NCI-H82 (cell line): ENCODE data around the gene ZMYND10.

Experiments
- DNase-seq: peaks from one replicate; lab custom pipeline; 2025; lab: John Stamatoyannopoulos, UW

ZMYND10 gene

DNA sequence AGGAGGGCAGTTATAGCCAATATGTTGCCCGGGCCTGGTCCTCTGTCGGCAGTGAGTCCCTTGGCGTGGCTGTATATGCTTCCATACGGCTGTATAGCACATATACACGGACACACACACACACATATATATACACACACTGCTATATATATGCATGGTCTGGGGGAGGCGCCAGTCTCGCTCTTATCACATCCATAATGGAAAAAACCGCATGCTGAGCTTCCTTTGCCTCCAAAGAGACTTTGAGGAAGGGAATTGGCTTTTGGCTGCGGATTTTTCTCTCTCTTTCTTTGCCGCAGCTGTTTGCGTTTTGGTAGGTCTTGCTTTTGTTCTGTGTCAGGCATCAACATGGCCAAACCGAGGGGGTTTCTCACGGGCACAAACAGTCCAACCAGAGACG, 25.1 kb upstream of the ZMYND10 start:
- peak; percentile 63 for DNase-seq

DNA sequence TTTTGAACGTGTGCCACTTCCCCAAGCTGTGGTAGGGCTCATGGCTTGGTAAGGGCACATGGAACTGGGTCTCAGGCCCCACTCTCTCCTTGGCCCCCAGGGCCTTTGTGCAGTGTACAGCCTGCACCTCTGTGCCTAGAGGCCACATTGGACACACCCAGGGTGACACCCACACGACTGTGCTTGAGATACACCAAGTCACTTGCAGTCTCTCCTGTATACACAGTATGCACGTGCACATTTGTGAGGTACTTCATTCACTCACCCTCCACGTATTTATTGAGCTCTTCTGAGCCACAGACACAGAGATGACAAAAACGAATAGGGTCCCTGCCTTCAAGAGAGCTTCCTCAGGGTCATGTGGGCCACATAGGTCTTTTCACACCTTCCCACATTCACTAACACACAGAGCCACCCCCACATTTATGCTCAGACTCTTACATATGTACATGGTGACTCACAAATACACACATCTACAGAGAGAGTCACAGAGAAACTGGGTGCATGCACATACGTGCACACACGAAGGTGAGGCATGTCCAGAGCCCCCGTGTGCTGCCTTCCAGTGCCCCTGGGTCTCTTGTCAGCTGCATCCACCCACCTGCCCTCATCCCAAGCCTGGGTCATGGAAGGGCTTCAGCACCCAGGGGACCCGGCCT, 23.6 kb upstream of the ZMYND10 start:
- no peak for DNase-seq

DNA sequence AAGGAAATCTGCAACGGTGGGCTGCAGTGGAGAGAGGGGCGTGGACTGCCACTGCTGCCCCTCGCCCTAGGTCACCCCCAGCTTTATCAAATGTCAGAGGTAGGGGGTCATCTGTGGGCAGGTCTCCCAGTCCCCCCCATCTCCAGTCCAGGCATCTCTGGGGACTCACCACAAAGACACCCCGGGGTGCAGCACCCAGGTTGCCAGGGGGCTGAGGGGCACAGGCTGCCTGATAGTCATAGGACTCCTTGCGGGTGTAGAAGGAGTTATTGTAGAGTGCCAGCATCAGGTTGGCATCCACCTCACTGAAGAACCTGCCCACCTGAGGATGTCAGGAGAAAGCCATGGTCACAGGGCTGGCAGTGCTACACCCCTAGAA, 20.3 kb upstream of the ZMYND10 start:
- no peak for DNase-seq

DNA sequence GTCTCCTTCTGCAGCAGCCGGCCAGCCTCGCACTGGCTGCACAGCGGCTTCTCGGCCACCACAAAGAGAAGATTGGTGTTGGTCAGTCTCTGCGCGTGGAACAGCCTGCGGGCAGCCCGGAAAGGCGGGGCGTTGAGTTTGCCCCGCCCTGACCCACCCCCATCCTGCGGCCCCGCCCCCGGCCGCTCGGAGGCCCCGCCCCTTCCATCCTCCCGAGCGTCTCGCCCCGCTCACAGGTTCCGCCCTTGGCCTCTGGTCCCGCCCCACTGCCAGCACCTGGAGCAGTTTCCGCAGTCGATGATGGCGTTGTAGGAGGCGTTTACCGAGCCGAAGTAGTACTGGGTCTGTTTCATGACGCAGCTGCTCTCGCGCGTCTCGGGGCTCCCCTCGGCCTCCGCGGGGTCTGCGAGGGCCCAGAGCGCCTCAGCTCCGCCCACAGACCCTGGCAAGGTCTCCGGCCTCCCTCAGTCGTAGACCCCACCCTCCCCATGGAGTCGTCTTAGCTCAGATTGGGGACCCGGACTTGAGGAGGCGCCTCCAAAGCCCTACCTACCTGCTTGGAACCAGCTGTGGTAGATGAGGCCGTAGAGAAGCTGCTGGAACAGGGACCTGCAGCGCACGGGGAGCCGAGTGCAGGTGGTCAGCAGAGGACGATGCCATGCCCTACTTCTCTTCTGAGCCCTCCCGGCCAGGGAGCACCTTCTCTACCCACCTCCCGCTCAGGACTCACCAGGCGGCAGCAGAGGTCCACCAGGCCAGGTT, 19.7 kb upstream of the ZMYND10 start:
- DNase-seq: peak; percentile 87

DNA sequence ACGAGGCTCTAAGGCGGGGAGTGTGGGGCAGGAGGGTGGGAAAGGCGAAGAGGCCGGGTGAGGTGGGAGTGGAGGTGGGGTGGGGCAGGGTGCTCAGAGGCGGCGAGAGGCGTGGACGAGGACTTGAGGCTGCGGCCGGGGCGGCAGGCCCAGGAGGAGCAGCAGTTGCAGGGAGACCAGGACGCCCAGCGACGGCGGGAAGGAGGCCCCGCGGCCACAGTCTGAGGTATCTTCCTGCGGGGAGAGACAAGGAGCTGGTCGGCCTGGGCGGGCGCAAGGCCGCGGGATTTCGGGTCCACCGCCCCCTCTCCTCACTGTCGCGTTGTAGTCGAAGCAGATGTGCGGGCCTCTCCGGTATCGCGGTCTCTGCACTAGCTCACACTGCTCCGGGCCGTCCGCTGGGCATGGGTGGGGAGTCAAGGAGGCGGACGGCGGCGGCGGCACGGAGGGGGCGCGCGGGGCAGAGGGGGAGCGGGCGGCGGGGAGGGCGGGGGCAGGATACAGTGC, 19.1 kb upstream of the ZMYND10 start:
- peak; percentile 51 for DNase-seq

DNA sequence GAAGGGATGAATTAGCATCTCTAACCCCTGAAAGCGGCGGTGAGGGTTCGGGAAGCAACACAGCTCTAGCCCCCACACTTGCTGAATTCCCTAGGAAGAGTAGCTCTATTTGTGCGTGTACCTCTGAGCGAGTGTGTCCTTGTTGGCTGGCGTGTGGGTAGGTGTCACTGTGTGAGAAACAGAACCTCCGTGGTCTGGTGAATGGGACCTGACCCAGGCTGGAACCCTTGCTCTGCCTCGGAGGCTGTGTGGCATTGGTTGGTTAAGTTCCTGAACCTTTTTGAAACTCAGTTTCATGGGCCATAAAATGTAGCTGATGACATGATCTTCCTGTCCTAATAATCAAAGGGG, 14.2 kb upstream of the ZMYND10 start:
- no peak for DNase-seq

DNA sequence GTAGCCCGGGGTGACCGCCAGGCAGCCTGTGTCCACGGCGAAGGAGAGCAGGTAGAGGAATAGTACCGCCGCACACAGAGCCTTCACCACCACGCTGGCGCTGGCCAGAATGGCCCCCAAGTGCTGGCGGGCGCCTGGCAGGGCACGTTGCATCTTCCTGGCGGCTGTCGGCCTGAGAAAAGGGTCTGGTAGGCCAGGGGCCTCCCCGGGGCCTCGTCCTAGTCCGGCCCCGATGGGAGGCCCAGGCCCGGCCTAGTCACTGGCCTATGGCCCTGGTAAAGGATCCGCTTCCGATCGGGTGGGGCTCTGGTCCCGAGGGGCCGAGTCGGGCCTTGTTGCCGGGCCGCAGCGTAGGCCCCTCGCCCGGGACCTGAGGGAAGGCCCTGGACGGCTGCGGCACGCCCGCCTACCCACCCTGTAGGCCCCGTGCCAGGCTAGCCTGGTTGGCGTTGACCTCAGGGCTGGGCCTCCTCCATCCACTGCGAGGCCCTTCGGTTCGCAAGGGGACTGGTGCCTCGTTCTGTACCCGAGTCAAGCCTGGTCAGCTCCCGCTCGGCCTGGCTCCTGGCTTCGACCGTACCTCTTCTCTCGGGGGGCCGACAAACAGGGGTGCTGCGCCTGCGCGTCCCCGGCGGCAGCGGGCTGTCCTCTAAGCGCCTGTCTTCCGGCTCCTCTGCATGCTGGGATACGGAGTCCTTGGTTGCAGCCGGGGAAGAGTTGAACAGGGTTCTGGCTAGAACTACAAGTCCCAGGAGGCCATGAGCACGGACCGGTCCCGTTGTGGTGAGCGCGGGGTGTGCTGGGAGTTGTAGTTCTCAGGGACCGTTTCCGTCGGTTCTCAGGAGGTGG, 13.6 kb upstream of the ZMYND10 start, which contains the start of gene TMEM115:
Gene TMEM115, minus strand, starts transcription at position 611 of the 849 bp plus-strand sequence. Its CDS starts 458 bp downstream, at position 153.
- DNase-seq: peak; percentile 98

DNA sequence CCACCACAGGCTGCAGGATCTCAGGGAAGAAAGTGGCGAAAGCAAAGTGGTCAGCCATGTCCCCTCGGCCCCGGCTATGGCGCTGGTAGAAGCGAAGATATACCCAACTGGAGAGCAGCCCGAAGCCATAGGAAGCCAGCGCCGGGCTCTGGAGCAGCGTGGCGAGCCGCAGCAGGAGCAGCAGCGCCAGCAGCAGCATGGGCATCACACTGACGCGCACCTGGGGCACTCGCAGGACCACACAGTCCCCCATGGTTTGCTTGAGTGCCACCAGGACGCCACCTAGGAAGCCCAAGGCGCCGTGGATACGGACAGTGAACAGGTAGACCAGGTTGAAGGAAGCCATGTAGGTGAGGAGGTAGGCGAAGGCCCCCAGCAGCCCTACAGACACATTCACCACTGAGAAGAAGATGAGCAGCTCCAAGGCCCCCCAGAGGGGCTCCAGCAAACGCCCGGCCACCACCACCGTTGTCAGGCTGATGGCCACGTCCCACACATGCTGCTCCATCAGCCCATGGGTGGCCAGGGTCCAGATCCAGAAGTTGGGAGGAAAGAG, 12.9 kb upstream of the ZMYND10 start:
- no peak for DNase-seq

DNA sequence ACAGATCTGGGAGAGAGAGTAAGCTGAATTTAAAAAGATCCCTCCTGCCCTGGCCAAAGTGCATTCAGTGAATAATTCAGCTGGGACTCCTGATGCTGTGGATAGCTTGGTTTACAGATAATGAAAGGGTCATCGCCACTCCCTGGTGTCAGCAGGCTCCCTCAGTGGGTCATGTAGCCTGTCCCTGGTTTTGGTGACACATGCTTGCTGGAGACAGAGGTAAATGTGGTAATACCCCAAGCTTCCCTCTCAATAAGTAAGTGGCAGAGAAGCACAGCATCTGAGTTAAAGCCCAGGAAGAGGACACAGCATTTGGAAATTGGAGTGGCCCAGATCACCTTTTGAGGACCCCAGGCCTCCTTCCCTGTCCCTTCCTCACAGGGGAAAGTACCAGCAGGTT, 11.9 kb upstream of the ZMYND10 start:
- DNase-seq: no peak

DNA sequence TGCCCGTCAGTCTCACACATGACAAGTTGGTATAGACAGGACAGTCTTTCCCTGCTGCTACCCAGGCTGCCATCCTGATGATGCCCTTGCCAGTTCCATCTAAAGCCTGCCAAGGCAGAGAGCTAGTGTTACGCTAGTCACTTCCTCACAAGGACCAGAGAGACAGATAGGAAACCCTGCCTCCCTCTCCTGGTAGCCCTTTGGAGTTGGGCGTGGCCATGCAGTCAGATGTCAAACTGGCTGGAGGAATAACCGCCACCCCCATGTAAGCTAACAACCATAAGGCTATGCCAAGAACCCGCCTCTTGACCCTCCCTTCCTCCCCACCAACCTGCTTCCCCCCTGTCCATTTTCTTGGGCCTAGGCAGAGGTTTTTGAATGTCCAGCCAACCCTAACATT, 11.0 kb upstream of the ZMYND10 start:
- no peak for DNase-seq

DNA sequence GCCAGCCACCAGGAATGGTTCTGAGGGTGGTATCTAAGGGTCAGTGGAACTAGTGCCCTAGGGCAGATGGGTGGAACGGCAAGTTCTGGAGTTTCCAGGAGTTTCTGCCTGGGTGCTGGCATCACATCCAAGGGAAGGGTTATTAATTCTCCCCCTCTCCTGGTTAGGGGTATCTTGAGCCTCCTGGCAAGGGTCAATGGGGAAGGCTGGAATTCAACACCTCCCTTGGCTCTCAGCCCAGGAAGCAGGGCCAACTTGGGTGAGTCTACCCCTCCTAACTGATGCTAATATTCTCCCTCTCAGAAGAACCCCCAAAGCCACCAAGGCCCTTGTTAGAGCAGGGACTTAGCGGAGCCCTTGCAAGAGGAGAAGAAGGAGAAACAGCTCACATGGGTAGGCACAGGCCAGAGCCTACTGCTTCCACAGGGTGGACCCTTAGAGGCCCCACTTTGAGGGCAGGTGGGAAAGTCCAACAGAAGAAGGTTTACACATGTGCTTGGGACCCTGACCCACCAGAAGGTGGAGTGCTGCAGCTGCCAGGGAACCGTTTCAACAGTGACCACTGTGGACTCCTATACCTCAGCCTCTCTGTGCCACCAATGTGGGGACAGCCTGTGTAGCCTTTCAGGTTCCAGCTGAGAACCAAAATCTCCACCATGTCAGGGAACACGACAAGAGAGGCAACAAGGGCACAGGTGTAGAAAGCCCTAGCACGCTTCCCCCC, 10.5 kb upstream of the ZMYND10 start:
- no peak for DNase-seq

DNA sequence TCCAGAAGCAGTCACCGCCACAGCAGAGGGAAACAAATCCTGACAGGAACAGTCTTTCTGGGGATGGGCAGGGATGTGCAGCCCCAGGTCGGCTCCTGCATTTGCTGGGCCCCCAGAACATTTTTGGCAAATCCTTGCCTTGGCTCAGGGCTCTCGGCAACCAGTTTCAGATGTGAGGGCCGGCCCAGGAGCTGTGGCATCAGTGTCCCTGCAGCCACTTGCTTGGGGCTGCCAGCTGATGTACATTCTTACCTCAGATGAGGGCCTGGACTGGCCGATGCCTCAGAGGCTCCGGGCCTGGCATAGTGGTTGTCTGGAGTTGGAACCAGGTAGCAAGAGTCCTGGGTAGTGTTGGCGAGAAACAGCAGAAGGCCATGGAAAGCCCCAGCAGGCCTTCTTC, 9.3 kb upstream of the ZMYND10 start:
- no peak for DNase-seq

DNA sequence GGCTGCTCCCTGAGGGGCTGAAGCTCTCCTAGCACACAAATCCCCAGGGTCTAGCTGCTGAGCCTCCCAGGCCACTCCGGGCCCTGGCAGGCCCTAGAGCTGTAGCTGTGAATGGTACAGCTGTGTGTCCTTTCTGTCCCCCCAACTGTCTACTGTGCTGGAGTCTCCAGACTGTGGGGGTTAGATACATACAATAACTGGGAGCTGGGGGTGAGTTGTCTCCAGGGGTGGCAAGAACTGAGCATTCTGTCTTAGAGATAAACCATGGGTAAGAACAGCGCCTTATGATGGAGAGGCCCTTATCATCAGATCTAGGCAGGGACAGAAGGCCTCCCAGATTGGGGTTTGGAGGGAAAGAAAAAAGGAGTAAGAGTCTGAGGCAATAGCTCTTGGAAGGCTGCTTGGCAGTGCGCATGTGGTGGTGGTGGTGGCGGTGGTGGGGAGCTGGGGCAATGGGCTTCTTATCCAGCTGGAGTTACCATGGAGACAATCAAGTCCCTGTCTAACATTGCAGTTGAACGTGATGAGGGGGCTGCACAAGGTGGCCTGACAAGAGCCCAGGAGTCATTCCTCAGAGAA, 8.7 kb upstream of the ZMYND10 start:
- no peak for DNase-seq

DNA sequence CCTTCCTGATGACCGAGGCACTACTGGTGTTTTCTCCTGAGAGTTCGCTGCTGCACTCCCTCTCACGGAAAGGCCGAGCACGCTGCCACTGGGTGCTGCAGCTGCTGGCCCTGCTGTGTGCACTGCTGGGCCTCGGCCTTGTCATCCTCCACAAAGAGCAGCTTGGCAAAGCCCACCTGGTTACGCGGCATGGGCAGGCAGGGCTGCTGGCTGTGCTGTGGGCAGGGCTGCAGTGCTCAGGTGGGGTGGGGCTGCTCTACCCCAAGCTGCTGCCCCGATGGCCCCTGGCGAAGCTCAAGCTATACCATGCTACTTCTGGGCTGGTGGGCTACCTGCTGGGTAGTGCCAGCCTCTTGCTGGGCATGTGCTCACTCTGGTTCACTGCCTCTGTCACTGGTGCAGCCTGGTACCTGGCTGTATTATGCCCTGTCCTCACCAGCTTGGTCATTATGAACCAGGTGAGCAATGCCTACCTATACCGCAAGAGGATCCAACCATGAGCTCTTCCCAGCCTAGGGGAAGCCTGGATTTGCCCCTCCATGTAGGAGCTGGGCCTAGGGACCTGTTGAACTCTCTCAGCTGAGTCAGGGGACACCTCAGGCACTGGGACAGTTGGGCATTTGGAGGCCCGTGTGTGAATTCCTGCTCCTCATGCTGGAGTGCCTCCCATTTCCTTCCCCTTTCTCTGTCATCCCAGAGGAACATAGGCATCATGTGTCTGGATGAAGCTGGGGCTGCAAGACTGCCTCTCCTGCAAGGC, 7.9 kb upstream of the ZMYND10 start:
- DNase-seq: no peak

DNA sequence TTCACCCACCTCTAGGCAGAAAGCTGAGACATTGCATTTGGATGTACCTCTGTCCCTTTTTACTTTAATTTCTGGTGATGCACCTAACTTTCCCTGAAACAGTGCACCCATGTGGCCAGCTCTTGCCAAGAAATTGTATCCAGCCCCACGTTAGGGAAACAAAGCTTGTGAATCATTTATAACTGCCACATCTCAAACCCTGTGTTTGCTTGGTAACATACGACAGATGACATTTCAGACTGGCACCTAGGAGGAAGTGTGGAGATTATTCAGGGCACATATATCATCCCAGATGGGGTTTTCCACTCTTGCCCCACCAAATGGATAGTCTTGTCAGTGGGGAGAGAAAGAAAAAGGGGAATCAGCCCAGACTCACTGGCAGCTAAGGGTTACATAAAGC, 7.2 kb upstream of the ZMYND10 start:
- DNase-seq: peak; percentile 12

DNA sequence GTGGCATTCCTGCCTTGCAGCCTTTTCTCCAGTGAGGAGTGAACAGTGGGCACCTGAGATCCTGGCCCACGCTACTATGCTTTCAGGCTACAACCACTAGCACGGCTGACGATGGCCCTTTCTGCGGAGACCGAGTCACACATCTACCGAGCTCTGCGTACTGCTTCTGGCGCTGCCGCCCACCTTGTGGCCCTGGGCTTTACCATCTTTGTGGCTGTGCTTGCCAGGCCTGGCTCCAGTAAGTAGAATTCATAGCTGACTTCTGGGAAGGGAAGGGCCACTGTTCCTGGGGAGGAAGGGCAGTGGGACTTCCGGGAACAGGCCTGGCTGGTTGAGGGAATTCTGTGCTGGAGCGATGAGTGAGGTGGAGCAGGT, 5.8 kb upstream of the ZMYND10 start:
- DNase-seq: no peak

DNA sequence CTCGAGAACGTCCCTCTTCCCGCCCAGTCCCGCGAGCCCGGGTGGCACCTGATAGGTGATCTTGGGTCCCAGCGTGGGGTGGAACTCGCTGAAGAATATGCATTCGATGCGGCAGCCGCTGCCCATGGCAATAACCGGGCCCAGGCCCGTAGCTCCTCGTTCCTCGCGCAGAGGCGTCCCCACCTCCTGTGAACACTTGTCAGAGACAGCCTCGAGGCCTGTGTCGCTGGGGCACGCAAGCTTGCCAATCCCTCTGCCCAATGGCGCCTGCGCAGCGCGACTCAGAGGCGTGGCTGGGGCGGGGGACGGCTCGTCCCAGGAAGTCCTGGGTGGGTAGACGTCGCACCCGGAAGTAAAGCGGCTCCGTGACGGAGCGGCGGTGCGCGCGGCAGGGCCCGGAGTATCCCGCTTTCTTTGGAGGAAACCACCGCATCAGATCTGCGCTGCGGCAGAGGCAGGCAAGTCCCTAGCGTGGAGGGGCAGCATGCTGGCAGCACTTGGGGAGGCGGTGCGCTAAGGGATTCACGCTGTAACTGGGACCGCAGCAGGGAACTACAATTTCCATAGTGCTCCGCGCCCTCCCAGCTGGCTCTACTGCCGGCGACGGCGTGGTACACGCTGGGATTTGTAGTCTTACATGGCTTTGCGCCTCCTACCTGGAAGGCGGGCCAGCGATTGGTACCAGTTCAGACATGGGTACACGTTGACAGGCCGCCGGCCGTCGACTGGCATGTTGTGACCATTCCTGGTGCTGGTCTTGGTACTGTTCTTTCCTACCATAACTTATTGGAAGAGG, 5.2 kb upstream of the ZMYND10 start, which contains the start of the genes CYB561D2 and NPRL2:
Gene CYB561D2, plus strand, starts transcription at position 336 of the 796 bp plus-strand sequence. CDS start 572 bp downstream, outside the sequence.
Gene NPRL2, minus strand, starts transcription at position 249 of the 796 bp plus-strand sequence. Its CDS starts 123 bp downstream, at position 126.
- DNase-seq: peak; percentile 94

DNA sequence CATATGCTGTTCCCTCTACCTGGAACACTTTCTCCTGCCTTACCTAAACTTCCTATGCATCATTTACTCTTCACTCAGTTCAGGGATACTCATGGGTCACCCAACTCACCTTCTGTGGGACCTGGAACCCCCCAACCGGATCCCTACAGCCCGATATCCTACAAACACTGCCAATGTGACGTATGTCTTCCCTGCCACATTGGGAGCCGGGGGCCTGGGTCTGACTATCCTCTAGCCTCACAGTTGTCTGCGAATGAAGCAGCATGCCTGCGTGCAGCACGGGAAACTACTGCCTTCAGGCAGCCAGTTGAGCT, 4.6 kb upstream of the ZMYND10 start:
- DNase-seq: no peak

DNA sequence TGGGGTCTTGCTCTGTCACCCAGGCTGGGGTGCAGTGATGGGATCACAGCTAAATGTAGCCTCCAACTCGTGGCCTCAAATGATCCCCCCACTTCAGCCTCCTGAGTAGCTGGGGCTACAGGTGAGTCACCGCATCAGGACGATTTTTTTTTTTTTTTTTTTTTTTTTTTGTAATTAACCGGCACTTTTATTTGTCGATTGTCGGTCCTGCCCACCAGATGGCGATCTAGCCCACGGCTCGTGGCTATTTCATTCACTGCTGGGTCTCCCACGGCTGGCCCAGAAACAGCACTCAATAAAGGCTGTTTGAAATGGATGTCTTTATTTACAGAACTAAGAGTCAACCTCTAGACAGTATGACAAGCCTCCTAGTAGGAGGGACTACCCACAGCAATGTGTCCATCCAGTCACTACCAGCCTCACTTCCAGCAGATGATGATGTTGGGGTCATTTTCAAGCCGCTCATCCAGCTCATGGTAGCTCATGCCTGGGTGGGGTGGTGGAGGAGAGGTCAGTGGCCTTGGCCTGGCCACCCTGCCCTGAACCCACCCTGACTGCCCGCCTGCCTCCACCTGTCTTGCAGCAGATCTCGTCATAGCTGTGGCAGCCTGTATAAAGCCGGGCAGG, 1.8 kb upstream of the ZMYND10 start:
- peak; percentile 73 for DNase-seq
